Kidney epithelial cell (primary cell): Measurements from ENCODE around the gene ABCC3. TPM values are rescaled to one million over a fixed set of nuclear protein-coding genes. Genes with fewer than 3 reads are reported as not detected.

Experiments used
- DNase-seq: peaks from one replicate; pipeline ENCODE4 v3.0.0-alpha.2; 2010; ENCODE audit warnings: low read depth
- H3K27me3 ChIP-seq: 2 replicates; pipeline ENCODE4 v1.6.0; 2011; ENCODE audit warnings: low read length; ENCODE audit not compliant: control insufficient read depth, insufficient read depth
- H3K36me3 ChIP-seq: 2 replicates; pipeline ENCODE4 v1.5.1; 2011; ENCODE audit warnings: low read length; ENCODE audit not compliant: control insufficient read depth, insufficient read depth
- H3K4me3 ChIP-seq: 2 replicates; pipeline ENCODE4 v1.5.1; 2011; ENCODE audit warnings: low read depth, mild to moderate bottlenecking, control low read depth, low read length
- CTCF ChIP-seq: IDR thresholded peaks from 2 replicates; pipeline ENCODE4 v1.5.1; 2011; ENCODE audit warnings: mild to moderate bottlenecking, moderate library complexity, low read length, control low read depth, inconsistent platforms; ENCODE audit not compliant: insufficient read depth, poor library complexity, severe bottlenecking
- total RNA-seq: library from RNA; depleted of rRNA; stranded (reverse); fragments of >200 nt; gene quantifications from 2 replicates; pipeline ENCODE4 v1.2.3, GENCODE V29; 2015

Gene ABCC3
- total RNA-seq, 1 donor from 2014 or later, result 1.3 TPM

- Histone ChIP-seq H3K27me3 (no peaks in the 10 kb centered on the region), H3K36me3 (no peaks in the 10 kb centered on the region)
- DNase-seq, result no peak
Observed at GRCh38 chr17:50621574-50622031, 13.1 kb upstream of the ABCC3 start.

GRCh38 chr17:50624321-50624934, 10.3 kb upstream of the ABCC3 start:
- no peak for DNase-seq
- H3K27me3 ChIP-seq, result no peaks in the 10 kb centered on the region
- no peaks in the 10 kb centered on the region for H3K36me3 ChIP-seq
- TF ChIP-seq CTCF, result no peak
- no peak overlapping the region for H3K4me3 ChIP-seq

More at GRCh38 chr17:50621574-50622031, 13.1 kb upstream of the ABCC3 start:
- no peak for TF ChIP-seq CTCF
- no peak overlapping the region for H3K4me3 ChIP-seq

- Histone ChIP-seq H3K4me3 (no peak overlapping the region), H3K27me3 (no peaks in the 10 kb centered on the region), H3K36me3 (no peaks in the 10 kb centered on the region)
- DNase-seq, result no peak
- no peak for TF ChIP-seq CTCF
Observed at GRCh38 chr17:50625032-50625871, 9.4 kb upstream of the ABCC3 start.

GRCh38 chr17:50626037-50626574, 8.6 kb upstream of the ABCC3 start:
- peak; percentile 85 for TF ChIP-seq CTCF
- Histone ChIP-seq H3K36me3 (no peaks in the 10 kb centered on the region), H3K4me3 (no peak overlapping the region), H3K27me3 (no peaks in the 10 kb centered on the region)
- DNase-seq, result no peak

- Histone ChIP-seq H3K4me3 (no peak overlapping the region), H3K36me3 (no peaks in the 10 kb centered on the region), H3K27me3 (no peaks in the 10 kb centered on the region)
- TF ChIP-seq CTCF, result no peak
- no peak for DNase-seq
Observed at GRCh38 chr17:50627036-50627781, 7.5 kb upstream of the ABCC3 start.
